MM.1S (cell line): ENCODE data around the gene BMPR1A.

Experiments
- EZH2 ChIP-seq: fragments of 300-600 bp; sonication (generic); optimal IDR thresholded peaks from 2 replicates; pipeline ENCODE3; 2017; ENCODE audit warnings: low read depth, mild to moderate bottlenecking, antibody characterized with exemption, low read length, mixed read lengths
- TF ChIP-seq, protein P1 (sequence below): fragments of 300-600 bp; sonication (generic); IDR thresholded peaks from 2 replicates; pipeline ENCODE4 v1.5.1; 2016; ENCODE audit warnings: antibody characterized with exemption, low read length, mixed read lengths

DNA sequence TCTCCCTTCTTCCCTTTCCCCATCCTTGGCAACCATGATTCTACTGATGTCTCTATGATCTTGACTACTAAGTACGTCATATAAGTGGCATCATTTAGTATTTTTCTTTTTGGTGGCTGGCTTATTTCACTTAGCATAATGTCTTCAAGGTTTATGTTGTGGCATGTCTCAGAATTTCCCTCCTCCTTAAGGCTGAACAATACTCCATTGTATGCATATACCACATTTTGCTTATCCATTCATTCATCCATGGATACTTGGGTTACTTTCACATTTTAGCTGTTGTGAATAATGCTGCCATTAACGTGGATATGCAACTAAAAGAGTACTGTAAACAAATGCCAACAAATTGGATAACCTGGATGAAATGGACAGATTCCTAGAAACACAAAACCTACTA is 60.8 kb downstream of the BMPR1A start:
- TF ChIP-seq EZH2 = no peak
- TF ChIP-seq, protein P1, sequence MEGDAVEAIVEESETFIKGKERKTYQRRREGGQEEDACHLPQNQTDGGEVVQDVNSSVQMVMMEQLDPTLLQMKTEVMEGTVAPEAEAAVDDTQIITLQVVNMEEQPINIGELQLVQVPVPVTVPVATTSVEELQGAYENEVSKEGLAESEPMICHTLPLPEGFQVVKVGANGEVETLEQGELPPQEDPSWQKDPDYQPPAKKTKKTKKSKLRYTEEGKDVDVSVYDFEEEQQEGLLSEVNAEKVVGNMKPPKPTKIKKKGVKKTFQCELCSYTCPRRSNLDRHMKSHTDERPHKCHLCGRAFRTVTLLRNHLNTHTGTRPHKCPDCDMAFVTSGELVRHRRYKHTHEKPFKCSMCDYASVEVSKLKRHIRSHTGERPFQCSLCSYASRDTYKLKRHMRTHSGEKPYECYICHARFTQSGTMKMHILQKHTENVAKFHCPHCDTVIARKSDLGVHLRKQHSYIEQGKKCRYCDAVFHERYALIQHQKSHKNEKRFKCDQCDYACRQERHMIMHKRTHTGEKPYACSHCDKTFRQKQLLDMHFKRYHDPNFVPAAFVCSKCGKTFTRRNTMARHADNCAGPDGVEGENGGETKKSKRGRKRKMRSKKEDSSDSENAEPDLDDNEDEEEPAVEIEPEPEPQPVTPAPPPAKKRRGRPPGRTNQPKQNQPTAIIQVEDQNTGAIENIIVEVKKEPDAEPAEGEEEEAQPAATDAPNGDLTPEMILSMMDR = no peak
